Calu3 (cell line): ENCODE data around the gene GUCY2C. TPM values are rescaled to one million over a fixed set of nuclear protein-coding genes. Genes with fewer than 3 reads are reported as not detected.

Experiments
- BruUV-seq: library from RNA; stranded (reverse); fragments of 400-500 nt; replicated peaks from 2 replicates; lab custom pipeline; 2021; lab: Mats Ljungman, UMichigan
- CTCF ChIA-PET: fragments of 300-600 bp; sonication (Branson Sonifier 250); formaldehyde crosslinking; loops from one replicate; lab custom pipeline; 2022; ENCODE audit warnings: antibody characterized with exemption; lab: Charles Lee
- DNase-seq: peaks from one replicate; pipeline ENCODE4 v3.0.0; 2022
- H3K27ac Mint-ChIP-seq: one replicate; pipeline ENCODE4 v1.8.0; 2022; ENCODE audit warnings: mixed read lengths; ENCODE audit not compliant: unreplicated experiment
- H3K27me3 Mint-ChIP-seq: one replicate; pipeline ENCODE4 v1.8.0; 2022; ENCODE audit warnings: mixed read lengths; ENCODE audit not compliant: unreplicated experiment
- H3K36me3 Mint-ChIP-seq: one replicate; pipeline ENCODE4 v1.8.0; 2022; ENCODE audit warnings: mild to moderate bottlenecking, moderate library complexity, mixed read lengths; ENCODE audit not compliant: insufficient read depth, unreplicated experiment
- H3K4me1 Mint-ChIP-seq: one replicate; pipeline ENCODE4 v1.8.0; 2022; ENCODE audit warnings: mild to moderate bottlenecking, low read depth, mixed read lengths; ENCODE audit not compliant: unreplicated experiment
- H3K4me3 Mint-ChIP-seq: one replicate; pipeline ENCODE4 v1.8.0; 2022; ENCODE audit warnings: mild to moderate bottlenecking, low read depth, moderate library complexity, mixed read lengths; ENCODE audit not compliant: unreplicated experiment
- H3K9me3 Mint-ChIP-seq: one replicate; pipeline ENCODE4 v1.8.0; 2022; ENCODE audit warnings: low read depth, mixed read lengths; ENCODE audit not compliant: unreplicated experiment
- CTCF ChIP-seq: fragments of 200-600 bp; IDR thresholded peaks from one replicate; pipeline ENCODE4 v1.8.0; 2022; ENCODE audit warnings: antibody characterized with exemption; ENCODE audit not compliant: unreplicated experiment
- intact Hi-C: fragments of 100-400 bp; cut with micrococcal nuclease; formaldehyde crosslinking; loops from one replicate; pipeline ENCODE4 v1.10.0; 2022; ENCODE audit not compliant: unreplicated experiment
- total RNA-seq: library from RNA; stranded (reverse); gene quantifications from 2 replicates; pipeline ENCODE4 v1.2.3, GENCODE V29; 2022

The GUCY2C gene
- total RNA-seq, 1 experiment from 2014 or later, result not detected

GRCh38 chr12:14652483-14652882 is 43.9 kb downstream of the GUCY2C start:
- CTCF ChIA-PET, result no interaction called here
- Mint-ChIP-seq H3K36me3 (no peaks in the 10 kb centered on the region), H3K27me3 (no peaks in the 10 kb centered on the region), H3K4me1 (no peaks in the 10 kb centered on the region), H3K27ac (no peak overlapping the region), H3K4me3 (no peak overlapping the region), H3K9me3 (no peaks in the 10 kb centered on the region)
- BruUV-seq, result no TSS peak
- DNase-seq, result no peak
- intact Hi-C loops, result no loop called here
- no peak for TF ChIP-seq CTCF

GRCh38 chr12:14651371-14651770 is 45.0 kb downstream of the GUCY2C start:
- CTCF ChIA-PET, result no interaction called here
- DNase-seq, result no peak
- no peaks in the 10 kb centered on the region for H3K9me3 Mint-ChIP-seq
- H3K27ac Mint-ChIP-seq, result no peak overlapping the region
- no peak overlapping the region for H3K4me3 Mint-ChIP-seq
- TF ChIP-seq CTCF, result no peak
- no peaks in the 10 kb centered on the region for H3K4me1 Mint-ChIP-seq
- no peaks in the 10 kb centered on the region for H3K27me3 Mint-ChIP-seq
- no TSS peak for BruUV-seq
- intact Hi-C loops, result no loop called here
- H3K36me3 Mint-ChIP-seq, result no peaks in the 10 kb centered on the region

GRCh38 chr12:14650789-14651188 is 45.6 kb downstream of the GUCY2C start:
- CTCF ChIA-PET, result no interaction called here
- H3K4me1 Mint-ChIP-seq, result no peaks in the 10 kb centered on the region
- H3K27ac Mint-ChIP-seq, result no peak overlapping the region
- no peak for TF ChIP-seq CTCF
- no TSS peak for BruUV-seq
- H3K4me3 Mint-ChIP-seq, result no peak overlapping the region
- H3K27me3 Mint-ChIP-seq, result no peaks in the 10 kb centered on the region
- no peaks in the 10 kb centered on the region for H3K9me3 Mint-ChIP-seq
- H3K36me3 Mint-ChIP-seq, result no peaks in the 10 kb centered on the region
- intact Hi-C loops, result no loop called here
- DNase-seq, result no peak

- H3K36me3 Mint-ChIP-seq, result no peaks in the 10 kb centered on the region
- CTCF ChIA-PET, result interaction anchor here (0.5 kb wide), 1 partner anchor 20 kb away, joined by 3 read pairs; no protein-coding TSS in a partner anchor
- no peaks in the 10 kb centered on the region for H3K9me3 Mint-ChIP-seq
- H3K27me3 Mint-ChIP-seq, result no peaks in the 10 kb centered on the region
- intact Hi-C loops, result no loop called here
- DNase-seq, result no peak
- H3K4me3 Mint-ChIP-seq, result no peak overlapping the region
- TF ChIP-seq CTCF, result no peak
- H3K4me1 Mint-ChIP-seq, result no peaks in the 10 kb centered on the region
- H3K27ac Mint-ChIP-seq, result no peak overlapping the region
- no TSS peak for BruUV-seq
Observed at GRCh38 chr12:14647028-14647750, 49.2 kb downstream of the GUCY2C start.
